HepG2 (cell line): ENCODE measurements around the gene PRMT7. TPM values are rescaled to one million over a fixed set of nuclear protein-coding genes. Genes with fewer than 3 reads are reported as not detected.

Experiments
- ATAC-seq: fragments of 200-7000 bp; cut with Tn5 transposase; 3 replicates; pipeline ENCODE4 v1.9.1; 2020; ENCODE audit warnings: mild to moderate bottlenecking, moderate library complexity
- BruUV-seq: library from RNA; stranded (reverse); fragments of 400-500 nt; replicated peaks from 2 replicates; lab custom pipeline; 2021; lab: Mats Ljungman, UMichigan
- CTCF ChIA-PET: fragments of 300-600 bp; formaldehyde crosslinking; extraction: SDS; loops from one replicate; lab custom pipeline; 2021; ENCODE audit warnings: low total read pairs, inconsistent platforms, low intra/inter-chr PET ratio; lab: Yijun Ruan, JAX
- POLR2A ChIA-PET: fragments of 350-600 bp; sonication (Branson Sonifier 250); formaldehyde crosslinking; loops from one replicate; lab custom pipeline; 2020; ENCODE audit warnings: antibody characterized with exemption, inconsistent platforms; lab: Yijun Ruan, JAX
- DNase-seq: peaks from one replicate; pipeline ENCODE4 v3.0.0-alpha.2; 2015; ENCODE audit warnings: low spot score
- FAIRE-seq: peaks from 3 replicates; lab custom pipeline; 2011; peaks lifted over from hg19 to GRCh38; lab: Jason Lieb, UNC
- H2AFZ ChIP-seq: one replicate; pipeline ENCODE4 v1.6.1; 2011; ENCODE audit warnings: low read length, inconsistent platforms
- H3K27ac ChIP-seq: fragments of 300-600 bp; 3 replicates; pipeline ENCODE4 v1.8.0; 2011; ENCODE audit warnings: mixed run types, mild to moderate bottlenecking, mixed read lengths, low read length, inconsistent platforms; ENCODE audit not compliant: insufficient read depth; ENCODE audit errors: extremely low read length
- H3K27me3 ChIP-seq, 2 experiments: fragments of 200-600 bp in 1 of 2; 2 replicates in 1 of 2; 3 replicates in 1 of 2; pipeline versions ENCODE4 v1.6.0 to v1.8.0; 2011; ENCODE audit warnings: low read length in 2 of 2, mild to moderate bottlenecking in 2 of 2, moderate library complexity in 2 of 2, inconsistent platforms in 1 of 2; ENCODE audit not compliant: insufficient read depth in 2 of 2, control insufficient read depth in 1 of 2
- H3K36me3 ChIP-seq, 2 experiments: fragments of 200-600 bp in 1 of 2; replicated peaks in 1 of 2; 2 replicates in 1 of 2; 3 replicates in 1 of 2; pipeline versions ENCODE4 v1.5.1 to v1.8.0; 2011; ENCODE audit warnings: low read length in 2 of 2, inconsistent platforms in 1 of 2; ENCODE audit not compliant: insufficient read depth in 2 of 2, control insufficient read depth in 1 of 2
- H3K4me1 ChIP-seq: 2 replicates; pipeline ENCODE4 v1.5.1; 2012; ENCODE audit warnings: low read length, inconsistent platforms; ENCODE audit not compliant: insufficient read depth
- H3K4me2 ChIP-seq: 2 replicates; pipeline ENCODE4 v1.6.0; 2011; ENCODE audit warnings: low read depth, low read length, inconsistent platforms
- H3K4me3 ChIP-seq, 3 experiments: fragments of 200-600 bp in 1 of 3; sonication (generic), shearing (Covaris generic) in 1 of 3; replicated peaks in 1 of 3; 2 replicates each; pipeline ENCODE4 v1.5.1; 2011 to 2016; ENCODE audit warnings: low read length in 3 of 3, inconsistent platforms in 2 of 3, low read depth in 2 of 3, mild to moderate bottlenecking in 2 of 3, control low read depth in 1 of 3, mixed read lengths in 1 of 3; ENCODE audit not compliant: insufficient read depth in 1 of 3
- H3K79me2 ChIP-seq: one replicate; pipeline ENCODE4 v1.6.1; 2011; ENCODE audit warnings: low read length, inconsistent platforms; ENCODE audit not compliant: insufficient read depth
- H3K9ac ChIP-seq: 2 replicates; pipeline ENCODE4 v1.6.0; 2011; ENCODE audit warnings: mild to moderate bottlenecking, low read depth, low read length, inconsistent platforms; ENCODE audit not compliant: insufficient read depth
- H3K9me3 ChIP-seq: 2 replicates; pipeline ENCODE4 v1.5.1; 2012; ENCODE audit warnings: mild to moderate bottlenecking, low read length
- H4K20me1 ChIP-seq: 2 replicates; pipeline ENCODE4 v1.6.0; 2011; ENCODE audit warnings: inconsistent platforms, mild to moderate bottlenecking, low read length, moderate library complexity; ENCODE audit not compliant: insufficient read depth
- CENPX ChIP-seq: sonication (generic); formaldehyde crosslinking; IDR thresholded peaks from 2 replicates; pipeline ENCODE4 v1.9.0; 2021; ENCODE audit warnings: mild to moderate bottlenecking, missing genetic modification reagents, moderate library complexity
- NBN ChIP-seq: fragments of 450-650 bp; conservative IDR thresholded peaks from 2 replicates; pipeline ENCODE4 v1.6.1; 2017
- NFIC ChIP-seq: IDR thresholded peaks from 2 replicates; pipeline ENCODE4 v1.6.1; 2012; ENCODE audit warnings: mild to moderate bottlenecking, low read length, inconsistent platforms
- ZNF629 ChIP-seq: sonication (generic); formaldehyde crosslinking; conservative IDR thresholded peaks from 2 replicates; pipeline ENCODE4 v1.5.0; 2020; ENCODE audit warnings: missing genetic modification reagents
- WGBS: methylation state at CpG from one replicate; pipeline ENCODE4 v1.1.6; 2017; ENCODE audit warnings: low lambda C conversion rate; 5-methylcytosine and 5-hydroxymethylcytosine counted together
- in situ Hi-C: cut with HindIII; loops from 2 replicates; pipeline ENCODE4 v1.10.0; 2017; ENCODE audit warnings: low pct_unique_long_range_greater_than_20kb; ENCODE audit not compliant: extremely low pct_ligation_motif_present
- intact Hi-C: fragments of 100-400 bp; cut with micrococcal nuclease; formaldehyde crosslinking; loops from one replicate; pipeline ENCODE4 v1.10.0; 2022; ENCODE audit not compliant: unreplicated experiment
- polyA plus RNA-seq, 8 experiments: library from polyadenylated mRNA; depleted of rRNA in 3 of 8; stranded (reverse) in 7 of 8; unstranded in 1 of 8; fragments of >200 nt; fragmentation: Illumina TruSeq in 4 of 8; extraction: Trizol in 4 of 8; gene quantifications; 2 replicates each; pipeline versions ENCODE4 v1.2.1 to v1.2.3, GENCODE V29; 2011 to 2016; ENCODE audit warnings: low read depth in 4 of 8, missing spikeins in 1 of 8, mixed read lengths in 1 of 8; ENCODE audit not compliant: insufficient read depth in 1 of 8
- total RNA-seq, 5 experiments: library from RNA; depleted of rRNA; stranded (reverse); fragments of >200 nt; fragmentation: Illumina TruSeq; extraction: Trizol; gene quantifications; 2 replicates each; pipeline ENCODE4 v1.2.3, GENCODE V29; 2016; ENCODE audit warnings: low read depth in 1 of 5
- TF ChIP-seq, protein P1 (sequence below): sonication (generic); formaldehyde crosslinking; IDR thresholded peaks from 2 replicates; pipeline ENCODE4 v1.4.0; 2020; ENCODE audit warnings: missing genetic modification reagents
- TF ChIP-seq, protein P2 (sequence below): sonication (generic); formaldehyde crosslinking; IDR thresholded peaks from 2 replicates; pipeline ENCODE4 v1.4.0; 2020; ENCODE audit warnings: mild to moderate bottlenecking, missing genetic modification reagents

PRMT7 gene
- total and polyA plus RNA-seq, 2 of the 13 experiments (the other 11 are each of a cell fraction or from before 2014, with no cell fraction given): 47.5 to 55.0 TPM

DNA sequence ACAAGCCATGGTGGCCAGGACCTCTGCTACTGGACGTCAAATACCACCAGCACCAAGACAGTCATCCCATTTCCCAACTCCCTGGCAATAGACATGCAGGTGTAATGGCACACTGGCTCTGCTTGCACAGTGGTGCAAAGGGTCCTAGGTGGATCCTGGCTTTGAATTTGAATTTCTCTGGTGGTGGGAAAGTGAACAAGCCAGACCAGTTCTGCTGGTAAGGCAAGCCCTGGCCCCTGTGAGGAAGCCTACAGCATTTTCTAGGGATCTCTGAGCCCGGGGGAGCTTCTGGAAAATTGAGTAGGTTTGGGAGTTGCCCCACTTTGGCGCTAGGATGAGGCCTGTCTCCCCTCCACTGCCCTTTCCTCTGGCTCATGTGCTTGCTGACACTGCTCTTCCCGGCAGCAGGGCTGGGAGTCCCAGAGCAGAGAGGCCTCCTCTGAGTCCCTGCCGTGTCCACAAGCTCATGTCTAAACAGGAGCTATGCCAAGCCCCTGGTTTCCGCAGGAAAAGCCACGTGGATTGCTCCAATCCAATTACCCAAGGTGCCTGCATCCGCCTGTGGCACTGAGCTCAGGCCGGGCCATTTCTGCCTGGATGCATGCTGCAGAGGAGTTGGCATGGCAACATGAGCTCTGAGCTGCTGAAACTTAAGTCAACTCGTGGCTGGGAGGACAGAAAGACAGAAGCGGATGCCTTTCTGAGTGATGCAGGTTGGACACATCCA lies 67.0 kb downstream of the PRMT7 start:
- Histone ChIP-seq H2AFZ (no peak overlapping the region), H3K27ac (no peak overlapping the region), H3K4me2 (no peak overlapping the region), H3K36me3 (no peaks in the 10 kb centered on the region), H3K27me3 (peaks cover 8 to 59% of the 10 kb centered on the region in 2 experiments; a peak in 4 of 5 replicates), H3K4me3 (no peak overlapping the region), H3K9ac (no peak overlapping the region), H3K9me3 (no peaks in the 10 kb centered on the region), H3K4me1 (peaks cover 6% of the 10 kb centered on the region; the same call in 1 of the 2 replicates), H4K20me1 (no peaks in the 10 kb centered on the region), H3K79me2 (no peaks in the 10 kb centered on the region)
- no peak for ATAC-seq
- no TSS peak for BruUV-seq
- ChIA-PET CTCF (interaction anchor here (0.6 kb wide), 1 partner anchor 372 kb away, joined by 4 read pairs; no protein-coding TSS in a partner anchor), POLR2A (no interaction called here)
- intact Hi-C loops (no loop called here), in situ Hi-C loops (no loop called here)
- 28% methylated on average over 4 of the region's 11 CpGs for WGBS
- TF ChIP-seq NFIC (no peak), CENPX (no peak), ZNF629 (no peak), NBN (no peak)
- TF ChIP-seq, protein P1, sequence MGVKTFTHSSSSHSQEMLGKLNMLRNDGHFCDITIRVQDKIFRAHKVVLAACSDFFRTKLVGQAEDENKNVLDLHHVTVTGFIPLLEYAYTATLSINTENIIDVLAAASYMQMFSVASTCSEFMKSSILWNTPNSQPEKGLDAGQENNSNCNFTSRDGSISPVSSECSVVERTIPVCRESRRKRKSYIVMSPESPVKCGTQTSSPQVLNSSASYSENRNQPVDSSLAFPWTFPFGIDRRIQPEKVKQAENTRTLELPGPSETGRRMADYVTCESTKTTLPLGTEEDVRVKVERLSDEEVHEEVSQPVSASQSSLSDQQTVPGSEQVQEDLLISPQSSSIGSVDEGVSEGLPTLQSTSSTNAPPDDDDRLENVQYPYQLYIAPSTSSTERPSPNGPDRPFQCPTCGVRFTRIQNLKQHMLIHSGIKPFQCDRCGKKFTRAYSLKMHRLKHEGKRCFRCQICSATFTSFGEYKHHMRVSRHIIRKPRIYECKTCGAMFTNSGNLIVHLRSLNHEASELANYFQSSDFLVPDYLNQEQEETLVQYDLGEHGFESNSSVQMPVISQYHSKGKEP: no peak
- TF ChIP-seq, protein P2, sequence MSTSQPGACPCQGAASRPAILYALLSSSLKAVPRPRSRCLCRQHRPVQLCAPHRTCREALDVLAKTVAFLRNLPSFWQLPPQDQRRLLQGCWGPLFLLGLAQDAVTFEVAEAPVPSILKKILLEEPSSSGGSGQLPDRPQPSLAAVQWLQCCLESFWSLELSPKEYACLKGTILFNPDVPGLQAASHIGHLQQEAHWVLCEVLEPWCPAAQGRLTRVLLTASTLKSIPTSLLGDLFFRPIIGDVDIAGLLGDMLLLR (CRISPR knock-in tag): no peak
- no peak for FAIRE-seq
- DNase-seq: no peak
